GM23248 (cell line): ENCODE data around the gene PRKAR1B.

Experiments
- EZH2 ChIP-seq: fragments of 200-600 bp; sonication (generic); IDR thresholded peaks from 2 replicates; pipeline ENCODE4 v1.6.1; 2018; ENCODE audit warnings: antibody characterized with exemption, mild to moderate bottlenecking; ENCODE audit not compliant: insufficient read depth, poor library complexity, severe bottlenecking
- EZH2phosphoT487 ChIP-seq: fragments of 200-600 bp; sonication (generic); IDR thresholded peaks from 2 replicates; pipeline ENCODE4 v1.6.1; 2018; ENCODE audit warnings: antibody characterized with exemption, moderate library complexity, mild to moderate bottlenecking, low read depth; ENCODE audit not compliant: insufficient read depth

- no peak for TF ChIP-seq EZH2phosphoT487
- TF ChIP-seq EZH2, result no peak
Observed at GRCh38 chr7:668139-668931, 58.7 kb downstream of the PRKAR1B start.
